GM23338 (cell line): ENCODE measurements around the gene GDF7. TPM values are rescaled to one million over a fixed set of nuclear protein-coding genes. Genes with fewer than 3 reads are reported as not detected.

Experiments used
- ATAC-seq: fragments of 200-7000 bp; cut with Tn5 transposase; 3 replicates; pipeline ENCODE4 v1.9.1; 2020
- DNase-seq: peaks from one replicate; pipeline ENCODE4 v3.0.0-alpha.2; 2015; ENCODE audit warnings: low spot score
- H2AFZ ChIP-seq: fragments of 200-600 bp; sonication (generic); 2 replicates; pipeline ENCODE4 v1.8.0; 2016; ENCODE audit warnings: antibody characterized with exemption, mild to moderate bottlenecking, moderate library complexity
- H3F3A ChIP-seq: fragments of 200-600 bp; sonication (generic); replicated peaks from 2 replicates; pipeline ENCODE4 v1.8.0; 2017; ENCODE audit warnings: antibody characterized with exemption, mixed run types, low read depth
- H3K27ac ChIP-seq: fragments of 200-600 bp; sonication (generic); 2 replicates; pipeline ENCODE4 v1.6.1; 2016; ENCODE audit warnings: low read depth
- H3K27me3 ChIP-seq: fragments of 200-600 bp; sonication (generic); 2 replicates; pipeline ENCODE4 v1.8.0; 2016; ENCODE audit warnings: mild to moderate bottlenecking, mixed run types, moderate library complexity; ENCODE audit not compliant: insufficient read depth
- H3K36me3 ChIP-seq: fragments of 200-600 bp; sonication (generic); 2 replicates; pipeline ENCODE4 v1.8.0; 2016; ENCODE audit warnings: mild to moderate bottlenecking; ENCODE audit not compliant: insufficient read depth
- H3K4me1 ChIP-seq: fragments of 200-600 bp; sonication (generic); 2 replicates; pipeline ENCODE4 v1.8.0; 2016; ENCODE audit warnings: mild to moderate bottlenecking, moderate library complexity; ENCODE audit not compliant: insufficient read depth
- H3K4me2 ChIP-seq: fragments of 200-600 bp; sonication (generic); 2 replicates; pipeline ENCODE4 v1.7.1; 2017; ENCODE audit warnings: mixed run types
- H3K4me3 ChIP-seq: fragments of 200-600 bp; sonication (generic); 2 replicates; pipeline ENCODE4 v1.6.1; 2016; ENCODE audit warnings: mixed run types
- H3K79me2 ChIP-seq: fragments of 200-600 bp; sonication (generic); replicated peaks from 2 replicates; pipeline ENCODE4 v1.8.0; 2017; ENCODE audit warnings: mild to moderate bottlenecking; ENCODE audit not compliant: insufficient read depth
- H3K9me2 ChIP-seq: fragments of 200-600 bp; sonication (generic); 2 replicates; pipeline ENCODE4 v1.8.0; 2017; ENCODE audit not compliant: insufficient read depth
- H4K20me1 ChIP-seq: fragments of 200-600 bp; sonication (generic); replicated peaks from 2 replicates; pipeline ENCODE4 v1.8.0; 2017; ENCODE audit warnings: mild to moderate bottlenecking; ENCODE audit not compliant: insufficient read depth
- H3K27ac Mint-ChIP-seq: 2 replicates; pipeline ENCODE4 v1.8.0; 2020; ENCODE audit warnings: inconsistent platforms, mild to moderate bottlenecking, moderate library complexity, mixed read lengths
- H3K27me3 Mint-ChIP-seq: 3 replicates; pipeline ENCODE4 v1.8.0; 2022; ENCODE audit warnings: low read depth, mild to moderate bottlenecking, moderate library complexity, mixed read lengths, inconsistent platforms; ENCODE audit not compliant: insufficient read depth, poor library complexity
- H3K36me3 Mint-ChIP-seq: 3 replicates; pipeline ENCODE4 v1.8.0; 2021; ENCODE audit warnings: low read depth, mild to moderate bottlenecking, inconsistent platforms, moderate library complexity, mixed read lengths
- H3K4me1 Mint-ChIP-seq: 3 replicates; pipeline ENCODE4 v1.8.0; 2020; ENCODE audit warnings: mild to moderate bottlenecking, inconsistent platforms, mixed read lengths
- H3K4me3 Mint-ChIP-seq: 3 replicates; pipeline ENCODE4 v1.8.0; 2021; ENCODE audit warnings: moderate library complexity, mild to moderate bottlenecking, inconsistent platforms, mixed read lengths
- H3K9me3 Mint-ChIP-seq: 3 replicates; pipeline ENCODE4 v1.8.0; 2020; ENCODE audit warnings: moderate library complexity, mild to moderate bottlenecking, inconsistent platforms, mixed read lengths
- ETS1 ChIP-seq: IDR thresholded peaks from 2 replicates; pipeline ENCODE4 v1.6.1; 2016; ENCODE audit warnings: antibody characterized with exemption
- EZH2phosphoT487 ChIP-seq: fragments of 200-600 bp; sonication (generic); IDR thresholded peaks from one replicate; pipeline ENCODE4 v1.8.1; 2018; ENCODE audit warnings: antibody characterized with exemption; ENCODE audit not compliant: unreplicated experiment
- JUNB ChIP-seq: IDR thresholded peaks from one replicate; pipeline ENCODE4 v1.6.1; 2016; ENCODE audit warnings: antibody characterized with exemption; ENCODE audit not compliant: unreplicated experiment
- NANOG ChIP-seq: IDR thresholded peaks from 2 replicates; pipeline ENCODE4 v1.6.1; 2016; ENCODE audit warnings: antibody characterized with exemption, borderline replicate concordance
- REST ChIP-seq: IDR thresholded peaks from one replicate; pipeline ENCODE4 v1.6.1; 2018; ENCODE audit warnings: antibody characterized with exemption; ENCODE audit not compliant: unreplicated experiment
- STAT1 ChIP-seq: IDR thresholded peaks from one replicate; pipeline ENCODE4 v1.6.1; 2016; ENCODE audit warnings: antibody characterized with exemption; ENCODE audit not compliant: unreplicated experiment
- ZNF331 ChIP-seq: fragments of 250-450 bp; sonication (Bioruptor Pico); IDR thresholded peaks from 2 replicates; pipeline ENCODE4 v1.5.0; 2020; ENCODE audit warnings: low read depth, mild to moderate bottlenecking, moderate library complexity
- ZNF462 ChIP-seq: fragments of 250-450 bp; sonication (Bioruptor Pico); IDR thresholded peaks from 2 replicates; pipeline ENCODE4 v1.5.0; 2020; ENCODE audit warnings: mild to moderate bottlenecking, moderate library complexity
- polyA plus RNA-seq: library from polyadenylated mRNA; unstranded; fragments of >200 nt; fragmentation: Nextera tagmentation; extraction: Ambion mirVana; gene quantifications from 2 replicates; pipeline ENCODE4 v1.2.1, GENCODE V29; 2016
- total RNA-seq: library from RNA; depleted of rRNA; stranded (reverse); fragments of >200 nt; shearing (Covaris generic); gene quantifications from 2 replicates; pipeline ENCODE4 v1.2.3, GENCODE V29; 2014

The GDF7 gene
- total and polyA plus RNA-seq, 2 experiments from 2014 or later = 0.19 to 0.52 TPM

GRCh38 chr2:20691076-20691734 lies 24.3 kb downstream of the GDF7 start:
- Histone ChIP-seq H3K36me3 (no peaks in the 10 kb centered on the region; the same call in 1 of the 2 replicates), H3K4me3 (no peak overlapping the region), H3K9me2 (no peaks in the 10 kb centered on the region), H3K27me3 (no peaks in the 10 kb centered on the region), H3K27ac (no peak overlapping the region), H3K79me2 (no peaks in the 10 kb centered on the region), H3K4me2 (no peak overlapping the region), H3K4me1 (no peaks in the 10 kb centered on the region), H2AFZ (no peak overlapping the region), H4K20me1 (no peaks in the 10 kb centered on the region; the same call in 1 of the 2 replicates), H3F3A (no peaks in the 10 kb centered on the region)
- Mint-ChIP-seq H3K9me3 (no peaks in the 10 kb centered on the region), H3K27ac (no peak overlapping the region), H3K36me3 (peaks cover 12% of the 10 kb centered on the region; the same call in 2 of the 3 replicates), H3K4me1 (no peaks in the 10 kb centered on the region), H3K27me3 (no peaks in the 10 kb centered on the region), H3K4me3 (no peak overlapping the region)
- no peak for DNase-seq
- ATAC-seq = no peak
- TF ChIP-seq ZNF331 = no peak
- TF ChIP-seq STAT1 = no peak
- TF ChIP-seq REST = no peak
- TF ChIP-seq NANOG = no peak
- no peak for TF ChIP-seq ETS1

- H3K9me2 ChIP-seq = no peaks in the 10 kb centered on the region
- no peak overlapping the region for H3K4me2 ChIP-seq
- no peaks in the 10 kb centered on the region for H3K27me3 ChIP-seq
- H3K4me1 ChIP-seq = no peaks in the 10 kb centered on the region
- no peaks in the 10 kb centered on the region for H3K79me2 ChIP-seq
- no peak for DNase-seq
- Mint-ChIP-seq H3K4me1 (no peaks in the 10 kb centered on the region), H3K4me3 (no peak overlapping the region), H3K36me3 (peaks cover 10% of the 10 kb centered on the region; the same call in 2 of the 3 replicates), H3K9me3 (no peaks in the 10 kb centered on the region), H3K27ac (no peak overlapping the region), H3K27me3 (no peaks in the 10 kb centered on the region)
- no peak overlapping the region for H2AFZ ChIP-seq
- H3K4me3 ChIP-seq = no peak overlapping the region
- no peak overlapping the region for H3K27ac ChIP-seq
- no peaks in the 10 kb centered on the region for H3F3A ChIP-seq
- no peaks in the 10 kb centered on the region; the same call in 1 of the 2 replicates for H4K20me1 ChIP-seq
- H3K36me3 ChIP-seq = no peaks in the 10 kb centered on the region; the same call in 1 of the 2 replicates
- ATAC-seq = no peak
- TF ChIP-seq EZH2phosphoT487 = no peak
- TF ChIP-seq ZNF331 = no peak
- no peak for TF ChIP-seq ETS1
- TF ChIP-seq ZNF462 (CRISPR knock-in tag) = no peak
- TF ChIP-seq JUNB = no peak
Observed at GRCh38 chr2:20692081-20692480, 25.1 kb downstream of the GDF7 start.
